ENCODE results near the gene PMF1.
A peak's percentile ranks its signal among the peaks of the same experiment; 100 is the strongest.

The PMF1 gene

GRCh38 chr1:156276532-156276931 is 63.7 kb downstream of the PMF1 start:
- no peak for DNase-seq

GRCh38 chr1:156276966-156277381 is 64.2 kb downstream of the PMF1 start:
- DNase-seq = no peak

- no peak for DNase-seq
Observed at GRCh38 chr1:156279837-156280236, 67.0 kb downstream of the PMF1 start.

GRCh38 chr1:156281281-156281680 is 68.5 kb downstream of the PMF1 start:
- peak; percentile 60 for DNase-seq

- no peak for DNase-seq
Observed at GRCh38 chr1:156281693-156282478, 69.1 kb downstream of the PMF1 start.

- peak; percentile 96 for DNase-seq
Observed at GRCh38 chr1:156282479-156283222, 69.8 kb downstream of the PMF1 start, which contains the start of gene SMG5. Gene SMG5, minus strand, starts transcription at chr1:156282825. Its CDS starts 145 bp downstream, at chr1:156282680.

- DNase-seq = no peak
Observed at GRCh38 chr1:156283521-156283920, 70.7 kb downstream of the PMF1 start.

- DNase-seq = no peak
Observed at GRCh38 chr1:156284112-156284511, 71.3 kb downstream of the PMF1 start, which contains the start of gene TMEM79. Gene TMEM79, plus strand, starts transcription at chr1:156284325. Its CDS starts 902 bp downstream, at chr1:156285227.

- DNase-seq = no peak
Observed at GRCh38 chr1:156284757-156285156, 72.0 kb downstream of the PMF1 start.

- DNase-seq = no peak
Observed at GRCh38 chr1:156285437-156285836, 72.6 kb downstream of the PMF1 start.

- no peak for DNase-seq
Observed at GRCh38 chr1:156286061-156286460, 73.3 kb downstream of the PMF1 start.
